ENCODE measurements around the gene IGFBP3.

The IGFBP3 gene

GRCh38 chr7:45893996-45894664 lies 26.9 kb downstream of the IGFBP3 start:
- in situ Hi-C loops (cut with MboI; ENCODE audit: low sequenced_read_pairs), result no loop called here

- in situ Hi-C loops (cut with MboI; ENCODE audit: low sequenced_read_pairs), result no loop called here
These were observed 27.6 kb downstream of the IGFBP3 start for GRCh38 chr7:45893374-45893995.

GRCh38 chr7:45892407-45893035 lies 28.6 kb downstream of the IGFBP3 start:
- in situ Hi-C loops (cut with MboI; ENCODE audit: low sequenced_read_pairs), result no loop called here

DNA sequence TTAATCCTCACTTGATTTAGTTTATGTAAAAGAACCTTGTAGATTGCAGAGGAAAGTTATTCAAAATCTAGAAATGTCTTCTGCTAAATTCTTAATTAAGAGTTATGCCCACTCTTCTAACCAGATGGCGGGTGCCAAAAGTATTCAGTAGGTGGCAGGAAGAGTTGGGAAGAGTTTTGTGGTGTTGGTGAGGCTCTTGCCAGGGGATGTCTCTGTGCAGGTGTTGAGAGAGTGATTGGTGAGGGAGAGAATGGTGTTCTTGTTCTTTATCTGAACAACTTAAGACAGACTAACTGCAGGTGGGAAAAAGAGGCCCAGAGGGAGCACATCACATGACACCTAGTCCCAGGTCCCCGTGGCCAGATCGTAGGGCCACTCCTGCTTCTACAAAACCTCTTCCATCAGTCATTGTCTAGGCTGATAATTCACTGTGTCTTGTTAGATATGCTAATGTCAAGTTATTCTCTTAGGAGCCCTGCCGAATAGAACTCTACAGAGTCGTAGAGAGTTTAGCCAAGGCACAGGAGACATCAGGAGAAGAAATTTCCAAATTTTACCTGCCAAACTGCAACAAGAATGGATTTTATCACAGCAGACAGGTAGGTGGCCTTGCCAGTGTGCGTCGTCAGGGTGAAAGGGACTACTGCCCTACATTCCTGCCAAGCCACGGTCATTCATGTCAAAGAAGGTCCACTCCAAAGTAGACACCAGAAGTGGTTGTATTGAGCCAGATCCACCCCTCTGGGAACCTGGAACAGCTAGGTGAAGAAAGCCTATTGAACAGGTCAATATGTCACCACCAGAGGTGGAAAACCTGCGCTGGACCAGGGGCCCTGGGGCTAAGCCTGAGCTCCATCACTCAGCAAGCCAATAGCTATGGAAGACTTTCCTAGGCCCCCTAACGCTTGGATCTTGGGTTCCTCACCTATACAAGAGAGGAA lies 29.3 kb downstream of the IGFBP3 start:
- in situ Hi-C loops (cut with MboI; ENCODE audit: low sequenced_read_pairs), result no loop called here

GRCh38 chr7:45890902-45891461 lies 30.1 kb downstream of the IGFBP3 start:
- in situ Hi-C loops (cut with MboI; ENCODE audit: low sequenced_read_pairs), result no loop called here

- in situ Hi-C loops (cut with MboI; ENCODE audit: low sequenced_read_pairs), result no loop called here
These were observed 30.8 kb downstream of the IGFBP3 start for GRCh38 chr7:45890125-45890901.

DNA sequence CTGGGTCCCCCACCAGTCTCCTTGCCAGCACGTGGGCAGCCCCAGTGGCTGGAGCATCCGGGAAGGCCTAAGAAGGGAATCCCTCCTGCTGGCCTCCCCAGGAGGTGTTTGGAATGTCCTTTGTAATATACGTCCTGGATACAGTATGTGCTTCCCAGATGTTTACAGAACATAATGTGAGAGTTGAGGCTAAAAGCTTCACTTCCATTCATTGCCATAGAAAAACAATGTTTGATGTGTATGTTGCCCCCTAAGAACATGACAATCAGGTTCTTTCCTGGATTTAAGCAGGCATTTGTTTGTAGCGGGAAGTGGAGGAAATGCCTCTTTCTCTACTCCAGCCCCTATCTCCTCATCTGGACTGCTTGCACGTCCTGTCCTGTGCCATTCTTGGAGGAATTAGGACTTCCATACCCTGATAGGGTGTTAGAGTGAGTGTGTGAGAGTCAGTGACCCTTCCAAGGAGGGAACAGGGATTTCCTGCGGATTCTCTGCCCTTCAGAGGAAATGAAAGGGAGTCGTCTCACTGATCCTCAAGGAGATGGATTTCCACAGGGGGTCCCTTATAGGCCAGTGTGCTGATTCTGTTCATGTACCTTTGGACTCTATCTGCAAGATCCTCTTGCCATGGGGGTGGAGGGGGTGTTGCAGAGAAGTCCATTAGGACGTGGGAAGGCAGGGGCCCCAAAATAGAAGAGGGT lies 31.6 kb downstream of the IGFBP3 start:
- in situ Hi-C loops (cut with MboI; ENCODE audit: low sequenced_read_pairs), result no loop called here

DNA sequence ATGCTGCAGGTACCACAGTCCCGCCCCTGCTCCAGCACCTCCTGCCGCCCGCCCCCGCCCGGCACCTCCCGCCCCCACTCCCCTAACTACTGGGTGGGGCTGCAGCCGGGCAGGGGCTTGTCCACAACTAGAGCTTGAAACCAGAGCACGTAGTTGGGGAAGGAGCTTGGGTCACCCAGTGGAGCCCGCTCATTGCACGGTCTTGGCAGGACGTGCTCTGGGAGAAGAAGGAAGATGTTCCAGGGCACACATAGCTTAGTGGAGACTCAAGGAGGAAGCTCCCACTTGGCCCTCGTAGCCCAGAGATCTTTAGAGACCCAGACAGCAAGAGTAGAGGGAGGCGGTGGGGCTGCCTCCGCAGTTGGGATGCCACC lies 32.1 kb downstream of the IGFBP3 start:
- in situ Hi-C loops (cut with MboI; ENCODE audit: low sequenced_read_pairs), result no loop called here

DNA sequence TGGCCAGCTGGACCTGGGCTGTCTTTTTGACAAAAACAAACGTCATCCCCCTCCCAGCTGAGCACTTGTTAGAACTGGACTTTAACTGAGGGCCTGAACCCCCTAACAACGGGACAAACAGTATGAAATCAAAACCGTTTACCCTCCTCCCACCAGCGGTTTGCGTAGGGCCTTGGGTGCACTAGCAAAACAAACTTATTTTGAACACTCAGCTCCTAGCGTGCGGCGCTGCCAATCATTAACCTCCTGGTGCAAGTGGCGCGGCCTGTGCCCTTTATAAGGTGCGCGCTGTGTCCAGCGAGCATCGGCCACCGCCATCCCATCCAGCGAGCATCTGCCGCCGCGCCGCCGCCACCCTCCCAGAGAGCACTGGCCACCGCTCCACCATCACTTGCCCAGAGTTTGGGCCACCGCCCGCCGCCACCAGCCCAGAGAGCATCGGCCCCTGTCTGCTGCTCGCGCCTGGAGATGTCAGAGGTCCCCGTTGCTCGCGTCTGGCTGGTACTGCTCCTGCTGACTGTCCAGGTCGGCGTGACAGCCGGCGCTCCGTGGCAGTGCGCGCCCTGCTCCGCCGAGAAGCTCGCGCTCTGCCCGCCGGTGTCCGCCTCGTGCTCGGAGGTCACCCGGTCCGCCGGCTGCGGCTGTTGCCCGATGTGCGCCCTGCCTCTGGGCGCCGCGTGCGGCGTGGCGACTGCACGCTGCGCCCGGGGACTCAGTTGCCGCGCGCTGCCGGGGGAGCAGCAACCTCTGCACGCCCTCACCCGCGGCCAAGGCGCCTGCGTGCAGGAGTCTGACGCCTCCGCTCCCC lies 32.7 kb downstream of the IGFBP3 start, which contains the start of gene IGFBP1:
IGFBP1 (plus strand) TSS at position 304 of the 808 bp plus-strand sequence; CDS start at position 469, 165 bp downstream.
- in situ Hi-C loops (cut with MboI; ENCODE audit: low sequenced_read_pairs), result no loop called here

DNA sequence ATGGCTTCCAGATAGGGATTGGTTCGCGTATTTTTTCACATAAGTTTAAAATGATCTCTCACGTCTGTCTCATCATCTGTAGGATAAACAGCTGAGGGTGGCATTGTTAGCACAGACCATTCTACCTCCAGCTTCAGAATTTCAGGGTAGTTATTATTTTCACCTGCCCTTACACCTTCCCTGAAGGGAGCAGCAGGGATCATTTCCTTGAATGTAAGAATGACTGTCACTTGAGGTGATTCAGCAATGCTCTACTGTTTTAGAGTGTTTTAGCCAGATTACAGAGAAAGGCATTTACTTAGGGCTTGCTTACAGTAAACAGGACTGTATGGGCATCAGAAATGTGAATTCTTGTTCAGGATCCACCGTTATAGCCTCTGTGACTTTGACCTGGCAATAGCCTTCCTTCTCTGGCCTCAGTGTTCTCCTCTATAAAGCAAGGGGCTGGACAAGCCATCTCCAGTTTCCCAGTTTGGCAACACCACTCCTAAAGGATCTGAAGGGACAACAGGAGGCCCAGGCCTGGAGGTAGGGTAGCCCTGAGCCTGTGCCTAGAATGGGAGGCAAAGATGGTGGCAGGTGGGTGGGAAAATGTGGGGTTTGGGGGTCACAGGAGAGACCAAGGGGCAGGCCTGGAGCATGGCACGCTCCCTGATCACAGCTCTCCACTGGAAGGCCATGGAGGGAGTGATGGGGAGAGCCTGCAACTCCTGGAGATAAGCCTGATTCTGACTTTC lies 34.0 kb downstream of the IGFBP3 start:
- in situ Hi-C loops (cut with MboI; ENCODE audit: low sequenced_read_pairs), result no loop called here

GRCh38 chr7:45885264-45885882 lies 35.7 kb downstream of the IGFBP3 start:
- in situ Hi-C loops (cut with MboI; ENCODE audit: low sequenced_read_pairs), result no loop called here

- in situ Hi-C loops (cut with MboI; ENCODE audit: low sequenced_read_pairs), result no loop called here
These were observed 36.9 kb downstream of the IGFBP3 start for GRCh38 chr7:45884136-45884535.

DNA sequence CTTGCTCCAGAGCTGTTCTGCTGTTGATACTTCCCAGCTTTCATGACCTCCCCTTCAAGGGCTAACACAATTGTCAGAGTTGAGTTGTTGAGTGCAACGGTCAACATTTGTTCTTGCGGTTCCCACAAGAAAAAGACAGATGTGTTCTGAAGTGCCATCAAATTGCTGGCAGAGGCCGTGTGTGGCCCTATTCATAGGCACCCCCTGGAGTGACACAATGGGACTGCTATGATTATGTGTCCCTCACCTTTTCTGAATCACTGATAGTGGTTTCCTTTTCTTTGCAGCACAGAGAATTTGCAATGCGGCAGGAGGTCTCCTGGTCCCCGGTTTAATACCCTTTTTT lies 38.6 kb downstream of the IGFBP3 start:
- in situ Hi-C loops (cut with MboI; ENCODE audit: low sequenced_read_pairs), result no loop called here

DNA sequence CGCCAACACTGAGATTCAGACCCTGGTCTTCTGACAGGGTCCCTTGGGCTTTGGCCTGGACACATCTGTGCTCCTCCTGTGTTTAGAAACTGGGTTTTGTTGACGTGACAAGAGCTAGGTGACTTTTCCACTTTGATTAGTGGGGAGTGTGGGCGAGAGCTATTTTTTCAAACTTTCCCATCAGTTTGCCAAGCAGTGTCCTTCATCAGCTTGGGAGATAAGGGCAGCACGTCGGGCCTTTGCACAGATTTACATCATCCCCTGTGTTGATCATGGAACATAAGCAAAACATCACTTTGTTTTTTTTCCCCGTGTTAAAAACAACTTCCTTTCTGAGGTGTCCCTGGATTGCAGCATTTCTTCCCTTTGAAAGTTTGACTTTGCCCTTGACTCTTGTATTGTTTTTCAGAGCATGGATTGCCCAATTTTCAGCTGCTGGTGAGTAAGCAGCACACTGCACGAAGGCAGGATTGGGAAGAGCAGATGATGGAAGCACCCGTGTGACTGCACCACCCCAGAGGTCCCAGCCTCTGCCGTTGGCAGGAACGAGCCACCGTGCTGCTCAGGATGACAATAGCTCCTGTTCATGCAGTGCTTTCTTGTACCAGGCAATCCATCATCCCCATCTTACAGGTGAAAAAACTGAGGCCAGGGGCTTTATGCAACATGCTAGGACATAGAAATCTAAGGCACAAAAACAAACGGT lies 39.2 kb downstream of the IGFBP3 start:
- in situ Hi-C loops (cut with MboI; ENCODE audit: low sequenced_read_pairs), result no loop called here

DNA sequence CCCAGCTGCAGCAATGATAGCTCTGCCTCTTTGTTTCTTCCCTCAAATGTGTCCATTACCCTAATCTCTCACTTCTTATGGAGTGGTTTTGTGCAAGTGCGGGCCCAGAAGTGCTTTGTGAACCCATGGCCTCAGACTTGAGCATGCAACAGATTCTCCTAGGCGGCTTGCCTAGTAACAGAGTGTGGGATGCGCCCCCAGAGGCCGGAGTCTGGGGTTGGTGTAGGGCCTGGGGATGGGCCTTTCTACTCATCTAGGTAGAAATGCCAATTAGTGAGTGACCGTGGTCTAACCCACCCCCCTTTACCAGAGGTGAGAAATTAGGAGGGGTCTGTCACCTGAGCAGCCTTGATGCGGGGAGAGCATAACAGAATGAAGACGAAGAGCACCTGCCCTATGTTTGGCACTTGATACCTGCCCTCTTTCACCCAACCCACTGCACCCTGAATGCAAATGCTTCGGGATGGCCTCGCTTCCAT lies 39.8 kb downstream of the IGFBP3 start:
- in situ Hi-C loops (cut with MboI; ENCODE audit: low sequenced_read_pairs), result no loop called here

DNA sequence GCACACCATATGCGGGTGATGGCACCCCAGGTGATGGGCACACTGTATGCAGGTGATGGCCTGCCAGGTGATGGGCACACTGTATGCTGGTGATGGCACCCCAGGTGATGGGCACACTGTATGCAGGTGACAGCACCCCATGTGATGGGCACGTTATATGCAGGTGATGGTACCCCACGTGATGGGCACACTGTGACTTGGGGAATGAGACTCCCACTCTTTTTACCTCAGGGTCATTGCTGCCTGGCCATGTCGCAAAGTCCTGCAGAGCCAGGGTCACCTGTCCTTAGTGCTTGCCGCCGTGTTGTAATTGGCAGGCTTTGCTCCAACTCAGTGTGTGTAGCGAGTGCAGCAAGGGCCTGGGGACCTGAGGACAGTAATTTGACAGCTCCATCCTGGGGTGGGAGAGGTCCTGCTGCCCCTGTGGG lies 40.6 kb downstream of the IGFBP3 start:
- in situ Hi-C loops (cut with MboI; ENCODE audit: low sequenced_read_pairs), result no loop called here

All from HL-60/S4 (cell line).